GM18858 (cell line): ENCODE measurements around the gene PNISR.
"Not testable (repeated sequence)": the region's sequence is repeated elsewhere in the genome, so short reads cannot be mapped to it uniquely, and the experiment has no call there.

ENCODE experiments used
- ATAC-seq: cut with Tn5 transposase; IDR thresholded peaks from one replicate; pipeline ENCODE4 v1.9.1; 2021; ENCODE audit not compliant: unreplicated experiment

PNISR gene

DNA sequence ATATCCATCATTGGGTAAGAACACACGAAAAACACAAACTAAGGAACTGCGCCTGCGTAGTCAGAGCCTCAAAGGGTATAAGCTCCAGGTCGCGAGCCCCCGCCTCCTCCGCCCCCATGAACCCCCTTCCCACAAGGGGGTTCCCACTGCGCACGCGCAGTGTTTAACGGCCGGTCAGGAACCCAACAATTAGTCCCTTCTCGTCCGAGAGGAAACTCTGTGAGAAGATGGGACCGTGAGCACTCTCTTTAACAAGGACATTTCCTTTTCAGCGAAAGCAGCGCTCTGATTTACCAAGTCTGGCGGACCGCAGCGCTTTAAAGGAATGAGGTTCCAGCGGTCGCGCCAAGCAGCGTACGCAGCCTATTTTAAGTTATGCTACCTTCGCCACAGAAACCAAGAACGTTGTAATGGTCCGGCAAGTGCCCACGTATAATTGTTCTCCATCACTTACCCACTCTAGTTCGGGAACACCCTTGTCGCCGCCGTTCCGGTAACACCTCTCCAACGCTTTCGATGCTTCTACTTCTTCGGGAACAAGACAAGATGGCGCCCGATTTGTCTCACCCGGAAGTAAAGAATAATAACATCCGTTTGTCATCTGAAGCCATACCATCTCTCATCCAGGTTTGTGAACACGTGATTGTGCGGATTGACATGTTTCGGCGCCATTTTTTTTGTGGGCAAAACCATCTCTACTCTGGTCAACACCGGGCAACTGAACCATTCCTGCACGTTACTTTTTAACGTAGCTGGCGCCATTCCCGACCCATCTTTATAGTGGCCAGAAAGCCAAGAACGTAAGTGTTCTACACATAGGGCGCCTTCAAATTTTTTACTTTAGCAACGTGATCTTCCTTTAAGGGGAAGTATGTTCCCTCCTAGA, at the start of gene PNISR:
Gene PNISR, minus strand, starts transcription at position 548 of the 886 bp plus-strand sequence. CDS start 10,649 bp downstream, outside the sequence.
- ATAC-seq = peak; percentile 84

DNA sequence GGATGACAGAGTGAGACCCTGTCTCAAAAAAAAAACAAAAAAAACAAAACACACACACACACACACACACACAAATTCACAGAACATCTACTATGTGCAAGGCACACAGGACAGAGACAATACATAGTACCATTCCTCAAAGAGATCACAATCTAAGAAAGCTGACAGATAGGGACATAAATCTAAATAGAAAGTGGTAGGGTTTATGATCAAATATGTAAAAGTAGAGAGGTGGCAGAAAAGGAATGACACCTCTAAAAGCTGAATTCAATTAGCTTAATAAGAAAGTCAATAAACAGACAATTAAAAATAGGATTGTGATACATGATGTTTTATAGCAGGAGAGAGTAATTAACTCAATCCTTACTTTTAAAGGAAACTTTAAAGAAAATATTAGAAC, 48.6 kb upstream of the PNISR start:
- no peak for ATAC-seq

- no peak for ATAC-seq
Observed at GRCh38 chr6:99471638-99472037, 46.5 kb upstream of the PNISR start.

GRCh38 chr6:99467509-99468106, 42.5 kb upstream of the PNISR start:
- peak; percentile 73 for ATAC-seq

GRCh38 chr6:99459133-99459532, 34.0 kb upstream of the PNISR start:
- ATAC-seq = not testable (repeated sequence)

DNA sequence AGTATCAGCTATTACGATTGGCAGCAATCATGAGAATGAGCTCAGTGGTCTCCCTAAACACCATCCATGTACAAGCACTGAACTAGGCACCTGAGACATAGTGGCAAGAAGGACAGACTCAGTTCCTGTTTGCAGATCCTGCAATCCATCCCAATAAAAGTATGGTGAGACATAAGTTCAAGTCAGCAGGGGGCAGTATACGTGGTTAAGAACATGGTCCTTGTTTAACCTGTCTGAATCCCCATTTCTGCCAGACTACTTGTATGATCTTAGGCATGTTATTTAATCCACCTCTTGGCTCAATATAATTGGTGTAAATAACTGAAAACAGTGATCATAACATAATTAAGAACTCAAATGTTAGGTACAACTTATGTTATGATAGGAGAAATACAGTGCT, 33.2 kb upstream of the PNISR start:
- ATAC-seq = no peak

DNA sequence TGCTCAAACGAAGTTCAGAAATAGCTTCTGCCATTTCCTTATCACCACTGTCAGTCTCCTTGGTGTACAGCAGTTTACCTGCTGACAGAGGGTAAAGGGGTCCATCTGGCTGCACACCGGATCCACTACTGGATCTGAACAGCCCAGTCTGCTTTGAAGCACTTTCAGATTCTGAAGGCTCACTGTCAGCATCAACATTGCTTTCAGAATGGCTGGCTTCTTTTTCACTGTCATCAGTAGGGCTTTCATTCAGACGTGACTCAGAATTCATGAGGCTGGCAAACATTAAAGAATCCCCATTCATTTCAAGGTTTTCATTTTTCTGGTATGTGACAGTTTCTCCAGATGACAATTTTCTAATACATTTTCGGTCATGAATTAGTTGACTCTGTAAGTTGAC, 21.0 kb upstream of the PNISR start:
- no peak for ATAC-seq

DNA sequence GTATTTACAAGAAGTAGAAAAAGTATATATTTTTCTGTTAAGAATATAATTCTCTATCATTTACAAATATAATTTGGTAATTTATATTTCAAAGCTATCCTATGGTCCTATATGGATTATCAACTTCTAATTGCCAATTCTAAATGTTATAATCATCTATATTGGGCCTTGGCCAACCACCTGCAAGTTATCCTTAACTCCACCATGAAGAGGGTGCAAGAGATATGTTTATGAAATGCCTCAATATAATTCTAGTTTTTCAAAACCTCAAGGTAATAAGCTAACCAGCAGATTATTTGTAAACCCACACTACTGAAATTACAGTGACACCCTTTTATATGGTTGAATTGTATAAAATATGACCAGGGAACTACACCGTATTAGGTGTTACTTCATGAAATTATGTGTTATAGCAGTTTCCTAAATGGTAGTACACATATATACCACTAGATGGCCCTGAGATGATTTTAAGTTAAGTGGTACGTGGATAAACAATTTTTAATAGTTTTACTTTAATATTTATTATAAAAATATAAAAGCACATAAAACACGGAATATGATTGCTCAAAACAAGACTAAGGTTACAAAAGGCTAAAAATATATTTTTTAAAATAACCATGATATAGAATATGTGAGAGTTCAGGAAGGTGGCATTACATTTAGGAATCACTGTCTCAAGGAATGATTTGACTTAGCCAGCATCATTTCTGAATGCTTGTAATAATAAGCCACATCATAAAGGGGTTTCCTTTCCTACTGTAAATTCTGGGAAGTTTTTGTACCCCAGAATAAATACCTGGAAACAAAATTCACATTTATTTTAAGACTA, 9.8 kb upstream of the PNISR start:
- peak; percentile 89 for ATAC-seq

DNA sequence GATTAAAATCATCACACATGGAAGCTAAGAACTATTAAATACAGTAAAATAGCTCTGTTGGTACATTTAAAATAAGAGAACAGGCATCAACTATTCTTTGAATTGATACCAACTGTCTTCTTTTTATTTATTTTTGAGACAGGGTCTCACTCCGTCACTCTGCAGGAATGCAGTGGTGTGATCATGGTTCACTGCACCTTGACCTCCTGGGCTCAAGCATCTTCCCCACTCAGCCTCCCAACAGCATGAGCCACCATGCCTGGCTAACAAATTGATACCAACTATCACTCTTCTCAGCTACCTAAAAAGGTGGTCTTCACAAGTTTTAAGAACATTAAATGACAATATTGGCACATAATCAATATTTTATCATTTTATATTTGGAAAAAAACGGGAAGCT, 7.8 kb upstream of the PNISR start:
- no peak for ATAC-seq

DNA sequence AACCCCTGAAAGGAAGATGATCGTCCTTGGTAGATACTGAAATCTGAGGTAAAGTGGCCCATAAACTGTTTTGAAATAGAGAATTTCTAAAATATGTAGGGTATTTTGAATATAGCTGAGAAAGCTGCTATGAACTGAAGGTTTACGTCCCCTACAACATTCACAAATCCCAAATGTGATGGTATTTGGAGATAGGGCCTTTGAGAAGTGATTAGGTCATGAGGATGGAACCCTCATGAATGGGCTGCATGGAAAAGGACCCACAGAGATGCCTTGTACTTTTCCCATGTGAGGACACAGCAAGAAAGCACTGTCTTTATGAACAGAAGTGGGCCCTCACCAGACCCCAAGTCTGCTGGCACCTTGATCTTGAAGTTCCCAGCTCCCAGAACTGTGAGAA, 6.8 kb upstream of the PNISR start:
- ATAC-seq = no peak

DNA sequence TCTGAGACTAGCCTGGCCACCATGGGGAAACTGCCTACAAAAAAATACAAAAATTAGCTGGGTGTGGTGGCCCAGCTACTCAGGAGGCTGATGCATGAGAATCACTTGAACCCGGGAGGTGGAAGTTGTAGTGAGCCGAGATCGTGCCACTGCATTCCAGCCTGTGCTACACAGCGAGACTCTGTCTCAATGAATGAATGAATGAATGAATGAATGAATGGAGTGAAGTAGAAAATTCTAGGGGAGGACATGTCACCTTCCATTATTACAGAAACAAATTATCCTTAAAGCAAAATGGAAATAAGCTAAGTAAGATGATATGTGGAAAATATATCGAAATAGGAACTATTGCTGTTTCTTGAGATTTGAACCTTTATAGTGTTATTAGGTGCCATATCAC, 2.9 kb upstream of the PNISR start:
- no peak for ATAC-seq

DNA sequence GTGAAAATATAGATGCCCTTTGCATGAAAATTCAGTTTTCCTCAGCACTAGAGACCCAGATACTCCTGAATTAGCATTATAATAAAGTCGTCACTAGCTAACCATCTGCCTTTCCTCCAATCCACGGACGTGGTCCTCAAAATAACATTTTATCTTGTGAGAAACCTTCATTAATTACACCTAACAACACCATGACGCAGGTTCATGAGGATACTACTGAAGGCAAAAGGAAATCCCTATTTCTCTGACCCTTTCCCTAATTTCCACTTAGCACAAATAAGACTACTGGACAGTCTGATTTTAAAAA, 1.3 kb upstream of the PNISR start:
- ATAC-seq = no peak

GRCh38 chr6:99425647-99426450, 741 bp upstream of the PNISR start:
- peak; percentile 36 for ATAC-seq

- no peak for ATAC-seq
Observed at GRCh38 chr6:99424022-99424421, 1.1 kb downstream of the PNISR start.

GRCh38 chr6:99422912-99423311, 2.2 kb downstream of the PNISR start:
- ATAC-seq = no peak

DNA sequence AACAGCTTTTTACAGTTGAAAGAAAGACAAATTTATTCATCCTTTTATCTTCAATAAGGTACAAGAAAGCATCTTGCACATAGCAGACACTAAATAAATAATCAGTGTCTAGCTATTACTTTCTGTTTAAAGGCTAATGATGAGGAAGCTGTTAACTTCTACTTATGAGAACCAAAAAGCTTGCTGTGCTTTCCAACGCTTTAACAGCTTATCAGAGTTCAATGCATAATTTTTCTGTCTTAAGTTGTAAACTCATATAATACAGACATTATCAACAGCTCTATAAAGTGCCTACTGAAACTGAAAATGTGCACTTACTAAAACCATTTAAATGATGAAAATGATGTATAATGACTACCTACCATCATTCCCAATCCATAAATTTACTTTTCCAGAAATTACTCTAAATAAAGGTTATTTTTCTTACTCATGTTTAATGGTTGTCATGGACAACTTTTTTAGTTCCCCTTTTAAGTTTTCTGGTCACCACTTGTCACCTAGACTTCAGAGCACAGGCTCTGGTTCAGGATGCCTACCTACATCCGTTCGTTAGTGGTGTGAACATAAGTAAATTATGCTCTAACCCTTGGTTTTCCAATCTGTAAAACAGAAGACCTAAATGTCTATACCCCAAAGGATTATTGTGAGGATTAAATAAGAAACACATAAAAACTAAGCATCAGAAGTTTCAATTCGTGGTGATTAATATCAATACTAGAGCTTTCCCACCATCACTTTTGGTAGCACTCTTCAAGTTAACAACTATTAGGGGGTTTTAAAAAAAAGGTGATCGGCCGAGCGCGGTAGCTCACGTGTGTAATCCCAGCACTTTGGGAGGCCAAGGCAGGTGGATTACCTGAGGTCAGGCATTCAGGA, 8.0 kb downstream of the PNISR start:
- ATAC-seq = peak; percentile 88

DNA sequence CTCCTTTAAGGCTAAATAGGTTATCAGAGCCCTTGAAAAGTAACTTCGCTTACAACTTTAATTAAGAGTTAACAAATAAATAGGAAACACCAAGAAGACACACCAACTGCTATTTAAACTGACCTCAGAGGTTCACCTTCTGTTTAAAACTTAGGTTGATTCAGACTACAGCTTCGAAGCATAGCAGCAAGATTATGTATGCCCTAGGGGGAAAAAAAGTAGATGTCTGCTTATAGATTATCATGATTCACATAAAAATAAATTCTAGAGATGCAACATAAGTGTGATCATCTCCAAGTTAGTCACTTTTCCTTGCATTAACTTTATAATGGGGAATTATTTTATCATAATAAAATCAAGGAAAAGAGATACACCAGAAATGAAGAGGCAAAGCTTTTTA, 8.9 kb downstream of the PNISR start:
- no peak for ATAC-seq

- no peak for ATAC-seq
Observed at GRCh38 chr6:99415446-99415845, 9.7 kb downstream of the PNISR start.

DNA sequence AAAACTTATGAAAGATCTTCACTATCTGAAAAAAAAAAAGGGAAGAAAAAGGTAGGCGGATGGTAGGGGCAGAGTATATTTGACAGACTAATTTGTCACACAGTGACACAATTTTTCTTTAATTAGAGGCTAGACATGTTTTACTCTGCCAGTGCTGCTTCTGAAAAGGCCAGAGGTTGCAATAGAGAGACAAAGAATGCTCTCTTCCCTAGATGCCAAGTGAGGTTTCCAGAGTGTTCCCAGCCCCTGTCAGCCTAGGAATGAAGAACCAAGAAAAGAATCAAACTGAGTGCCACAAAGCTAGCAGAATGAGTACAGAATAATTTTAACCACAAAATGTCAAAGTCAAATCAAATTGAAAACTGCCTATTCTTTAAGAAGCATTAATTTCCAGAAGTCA, 13.0 kb downstream of the PNISR start:
- no peak for ATAC-seq

- ATAC-seq = no peak
Observed at GRCh38 chr6:99409672-99410071, 15.4 kb downstream of the PNISR start.
